Activated naive CD8-positive, alpha-beta T cell treated with anti-CD3 and anti-CD28 coated beads, Interleukin-2, amount 50 U/mL, for 16 hours (primary cell): ENCODE results near the gene ENGASE.

Experiments used
- DNase-seq: peaks from one replicate; pipeline ENCODE4 v3.0.0-alpha.2; 2020; ENCODE audit warnings: low read depth, low spot score

The ENGASE gene

GRCh38 chr17:79135011-79135410, 60.4 kb downstream of the ENGASE start:
- DNase-seq: no peak

- DNase-seq: no peak
These were observed 61.2 kb downstream of the ENGASE start for GRCh38 chr17:79135628-79136405.
